SK-MEL-5 (cell line): ENCODE measurements around the gene POC5. TPM values are rescaled to one million over a fixed set of nuclear protein-coding genes. Genes with fewer than 3 reads are reported as not detected.
"Not testable (repeated sequence)": the region's sequence is repeated elsewhere in the genome, so short reads cannot be mapped to it uniquely, and the experiment has no call there.

ENCODE experiments used
- DNase-seq: peaks from one replicate; pipeline ENCODE4 v3.0.0-alpha.2; 2016; ENCODE audit warnings: low read depth, low spot score
- in situ Hi-C: cut with HindIII; loops from 2 replicates; pipeline ENCODE4 v1.10.0; 2016; ENCODE audit warnings: low sequenced_read_pairs, high pct_unique_total_duplicates, low pct_unique_long_range_greater_than_20kb
- total RNA-seq: library from RNA; depleted of rRNA; stranded (reverse); fragments of >200 nt; shearing (Covaris generic); gene quantifications from 2 replicates; pipeline ENCODE4 v1.2.3, GENCODE V29; 2014

Gene POC5
- total RNA-seq, 1 experiment from 2014 or later = 18.3 TPM

- DNase-seq = no peak
- in situ Hi-C loops = no loop called here
Measured at GRCh38 chr5:75711151-75711550, 6.1 kb downstream of the POC5 start.

- DNase-seq = no peak
- in situ Hi-C loops = no loop called here
Measured at GRCh38 chr5:75710637-75711036, 6.6 kb downstream of the POC5 start.

GRCh38 chr5:75707911-75708509 is 9.2 kb downstream of the POC5 start:
- no peak for DNase-seq
- in situ Hi-C loops = no loop called here

- DNase-seq = no peak
- in situ Hi-C loops = no loop called here
Measured at GRCh38 chr5:75706775-75707174, 10.5 kb downstream of the POC5 start.

- in situ Hi-C loops = no loop called here
- DNase-seq = no peak
Measured at GRCh38 chr5:75706016-75706415, 11.2 kb downstream of the POC5 start.

GRCh38 chr5:75701856-75702255 is 15.4 kb downstream of the POC5 start:
- no peak for DNase-seq
- in situ Hi-C loops = no loop called here

GRCh38 chr5:75695472-75696351 is 21.5 kb downstream of the POC5 start:
- in situ Hi-C loops, DNase-seq: not testable (repeated sequence)

GRCh38 chr5:75694781-75695180 is 22.5 kb downstream of the POC5 start:
- DNase-seq = no peak
- in situ Hi-C loops = no loop called here

- DNase-seq = no peak
- in situ Hi-C loops = no loop called here
Measured at GRCh38 chr5:75690669-75691068, 26.6 kb downstream of the POC5 start.

GRCh38 chr5:75686480-75686879 is 30.8 kb downstream of the POC5 start:
- in situ Hi-C loops = no loop called here
- DNase-seq = no peak

GRCh38 chr5:75685141-75685540 is 32.1 kb downstream of the POC5 start:
- in situ Hi-C loops = no loop called here
- no peak for DNase-seq

GRCh38 chr5:75681125-75681830 is 36.0 kb downstream of the POC5 start:
- DNase-seq = peak; percentile 65
- in situ Hi-C loops = no loop called here

- no peak for DNase-seq
- in situ Hi-C loops = no loop called here
Measured at GRCh38 chr5:75678155-75678554, 39.1 kb downstream of the POC5 start.

GRCh38 chr5:75677607-75678006 is 39.6 kb downstream of the POC5 start:
- in situ Hi-C loops = no loop called here
- no peak for DNase-seq

GRCh38 chr5:75675783-75676182 is 41.5 kb downstream of the POC5 start:
- DNase-seq = no peak
- in situ Hi-C loops = no loop called here

- in situ Hi-C loops = no loop called here
- DNase-seq = no peak
Measured at GRCh38 chr5:75672616-75673015, 44.6 kb downstream of the POC5 start.

GRCh38 chr5:75671506-75671905 is 45.7 kb downstream of the POC5 start:
- no peak for DNase-seq
- in situ Hi-C loops = no loop called here

GRCh38 chr5:75670577-75670976 is 46.7 kb downstream of the POC5 start:
- DNase-seq = no peak
- in situ Hi-C loops = no loop called here
